Measurements from ENCODE around the gene NOPCHAP1.
"Not testable (repeated sequence)": the region's sequence is repeated elsewhere in the genome, so short reads cannot be mapped to it uniquely, and the experiment has no call there.

NOPCHAP1 gene

GRCh38 chr12:104964856-104965205 is 21.3 kb upstream of the NOPCHAP1 start:
- no peak for DNase-seq (ENCODE audit: low read depth in 2 of 2)

DNA sequence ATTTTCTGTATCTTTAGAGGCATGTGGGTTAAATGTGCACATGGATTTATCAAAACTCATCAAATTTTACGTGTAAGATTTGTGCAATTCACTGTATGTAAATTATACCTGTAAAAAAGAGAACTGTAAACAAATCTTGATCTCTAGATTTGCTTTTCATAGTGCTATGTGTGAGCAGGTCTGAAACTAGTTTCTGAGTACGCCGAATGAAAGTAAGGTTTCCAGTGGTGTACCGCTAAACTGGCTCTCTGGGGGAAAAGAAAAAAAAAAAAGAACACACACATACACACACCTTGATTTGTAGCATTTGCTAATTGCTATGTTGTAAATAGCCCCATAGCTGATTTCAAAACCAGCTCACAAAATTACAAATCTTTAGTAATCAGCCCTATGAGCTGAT is 19.4 kb upstream of the NOPCHAP1 start:
- no peak for DNase-seq (ENCODE audit: low read depth in 2 of 2)

DNA sequence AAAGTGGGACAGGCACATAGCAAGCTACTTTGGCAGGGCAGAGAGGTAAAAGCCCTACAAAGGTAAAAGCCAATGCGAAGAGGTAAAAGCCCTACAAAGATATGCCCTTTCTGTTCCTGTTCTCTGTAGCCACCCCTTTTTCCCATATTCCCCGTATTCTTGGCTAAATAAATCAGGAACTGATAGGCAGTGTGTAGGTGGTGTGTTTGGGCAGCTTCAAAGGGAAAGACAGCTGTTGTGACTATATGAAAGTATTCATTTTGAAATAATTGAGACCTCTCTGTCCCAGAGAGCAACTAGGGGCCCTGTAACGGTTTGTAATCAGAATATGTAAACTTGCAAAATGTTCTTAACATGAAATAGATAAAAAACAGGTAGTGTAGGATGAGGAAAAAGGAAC is 16.8 kb upstream of the NOPCHAP1 start:
- no peak for DNase-seq (ENCODE audit: low read depth in 2 of 2)

- DNase-seq (ENCODE audit: low read depth in 2 of 2), result no peak
These were observed 14.8 kb upstream of the NOPCHAP1 start for GRCh38 chr12:104971306-104971705.

- DNase-seq (ENCODE audit: low read depth in 2 of 2), result no peak
These were observed 12.9 kb upstream of the NOPCHAP1 start for GRCh38 chr12:104973250-104973649.

DNA sequence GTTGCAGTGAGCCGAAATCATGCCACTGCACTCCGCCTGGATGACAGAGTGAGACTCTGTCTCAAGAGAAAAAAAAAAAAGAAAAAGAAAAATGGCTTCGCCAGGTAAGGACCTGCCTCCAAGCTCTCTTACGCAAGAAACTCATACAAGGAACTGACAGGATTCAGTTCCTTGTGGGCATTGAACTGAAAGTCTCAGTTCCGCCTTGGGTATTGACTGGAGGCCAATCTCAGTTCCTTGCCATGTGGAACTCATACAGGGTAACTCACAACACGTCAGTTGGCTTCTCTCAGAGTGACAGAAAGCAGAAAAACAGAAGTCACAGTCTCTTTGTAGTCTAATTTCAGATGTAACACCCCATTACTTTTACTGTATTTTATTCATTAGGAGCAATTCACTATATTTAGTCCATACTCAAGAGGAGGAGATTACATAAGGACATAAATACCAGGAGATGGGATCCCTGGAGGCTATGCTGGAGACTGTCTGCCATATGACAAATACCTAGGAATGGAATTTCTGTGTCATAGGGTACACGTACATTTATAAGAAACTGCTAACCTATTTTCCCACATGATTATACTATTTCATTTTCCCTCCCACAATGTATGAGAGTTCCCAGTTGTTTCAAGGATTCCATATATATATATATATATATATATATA is 11.4 kb upstream of the NOPCHAP1 start:
- DNase-seq (ENCODE audit: low read depth in 2 of 2), result no peak

DNA sequence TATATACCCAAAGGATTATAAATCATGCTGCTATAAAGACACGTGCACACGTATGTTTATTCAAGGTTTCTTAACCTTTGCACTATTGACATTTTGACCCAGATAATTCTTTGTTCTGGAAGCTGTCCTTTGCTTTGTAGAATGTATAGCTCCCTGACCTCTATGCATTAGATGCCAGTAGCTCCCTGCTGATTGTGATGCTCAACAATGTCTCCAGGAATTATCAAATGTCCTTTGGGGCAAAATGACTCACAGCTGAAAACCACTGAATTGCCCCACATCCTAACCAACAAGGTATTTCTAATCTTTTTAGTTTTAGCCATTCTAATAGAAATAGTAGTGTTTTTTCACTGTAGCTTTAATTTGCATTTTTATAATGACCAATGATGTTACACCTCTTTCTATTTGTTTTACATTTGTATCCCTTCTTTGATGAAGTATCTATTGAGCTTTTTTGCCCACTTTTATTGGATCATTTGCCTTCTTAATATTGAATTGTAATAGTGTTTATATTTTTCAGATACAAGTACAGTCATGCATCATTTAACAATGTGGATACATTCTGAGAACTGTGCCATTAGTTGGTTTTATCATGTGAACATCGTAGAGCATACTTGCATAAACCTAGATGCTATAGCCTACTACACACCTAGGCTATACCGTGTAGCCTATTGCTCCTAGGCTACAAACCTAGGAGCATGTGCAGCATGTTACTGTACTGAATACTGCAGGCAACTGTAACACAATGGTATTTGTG is 10.4 kb upstream of the NOPCHAP1 start:
- no peak for DNase-seq (ENCODE audit: low read depth in 2 of 2)

DNA sequence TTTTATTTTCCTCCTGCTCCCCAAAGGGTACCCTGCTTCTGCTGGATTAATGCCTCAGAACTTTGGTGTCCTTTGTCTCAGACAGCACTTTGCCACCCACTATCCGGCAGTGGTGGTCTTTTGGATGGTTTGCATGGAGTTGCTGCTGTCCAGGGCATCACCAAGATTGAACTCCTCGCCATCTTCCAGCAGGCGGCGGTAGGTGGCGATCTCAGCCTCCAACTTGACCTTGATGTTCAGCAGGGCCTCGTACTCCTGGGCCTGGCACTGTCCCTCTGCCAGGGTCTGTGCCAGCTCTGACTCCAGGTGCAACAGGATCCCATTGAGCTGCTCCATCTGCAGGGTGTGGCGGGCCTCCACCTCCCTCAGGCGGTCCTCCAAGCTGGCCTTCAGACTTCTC is 9.4 kb upstream of the NOPCHAP1 start:
- no peak for DNase-seq (ENCODE audit: low read depth in 2 of 2)

DNA sequence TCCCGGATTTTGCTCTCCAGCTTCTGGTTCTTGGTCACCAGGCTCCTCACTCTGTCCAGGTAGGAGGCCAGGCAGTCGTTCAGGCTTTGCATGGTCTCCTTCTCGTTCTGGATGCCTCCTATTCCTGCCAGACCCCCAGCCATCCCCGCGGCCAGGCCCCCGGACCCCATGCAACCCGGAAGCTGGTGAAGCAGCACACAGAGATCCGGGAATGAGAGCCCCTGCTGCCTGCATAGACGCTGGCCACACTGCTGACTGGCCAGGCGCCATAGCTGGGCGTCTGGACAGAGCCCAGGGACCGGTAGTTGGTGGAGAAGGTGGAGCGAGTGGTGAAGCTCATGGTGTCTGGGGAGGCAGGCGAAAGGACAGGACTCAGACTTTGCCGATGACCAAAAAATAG is 8.4 kb upstream of the NOPCHAP1 start:
- not testable (repeated sequence) for DNase-seq (ENCODE audit: low read depth in 2 of 2)

DNA sequence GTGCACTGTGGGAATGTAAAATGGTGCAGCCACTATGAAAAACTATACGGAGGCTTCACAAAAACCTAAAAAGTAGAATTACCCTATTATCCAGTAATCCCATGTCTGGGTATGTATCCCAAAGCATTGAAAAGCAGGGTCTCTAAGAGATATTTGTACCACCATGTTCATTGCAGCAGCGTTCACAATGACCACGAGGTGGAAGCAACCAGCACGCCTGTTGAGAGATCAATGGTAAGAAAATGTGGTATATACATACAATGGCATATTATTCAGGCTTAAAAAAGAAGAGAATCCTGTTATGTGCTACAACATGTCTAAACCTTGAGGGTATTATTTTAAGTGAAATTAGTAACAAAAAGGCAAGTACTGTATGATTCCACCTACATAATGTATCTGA is 910 bp upstream of the NOPCHAP1 start:
- DNase-seq (ENCODE audit: low read depth in 2 of 2), result no peak

DNA sequence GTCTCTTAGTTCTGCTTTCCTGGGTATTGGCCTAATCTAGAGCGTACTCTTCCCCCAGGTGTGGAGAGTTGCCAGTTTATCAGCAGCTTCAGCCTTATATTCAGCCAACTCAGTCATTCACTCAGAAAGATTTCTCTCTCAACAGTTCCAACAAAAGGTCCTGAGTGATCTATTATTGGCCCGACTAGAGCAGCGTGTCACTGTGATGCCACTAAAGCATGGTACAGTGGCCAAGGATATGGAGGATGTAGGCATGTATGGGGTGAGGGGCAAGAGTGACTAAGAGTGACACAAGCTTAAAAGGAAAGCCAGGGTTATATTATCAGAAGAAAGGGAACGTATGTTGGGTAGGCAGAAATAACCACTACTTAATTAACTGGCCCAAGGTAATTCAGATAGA is 4.8 kb downstream of the NOPCHAP1 start:
- DNase-seq (ENCODE audit: low read depth in 2 of 2), result no peak

- DNase-seq (ENCODE audit: low read depth in 2 of 2), result no peak
These were observed 5.5 kb downstream of the NOPCHAP1 start for GRCh38 chr12:104991565-104992128.

DNA sequence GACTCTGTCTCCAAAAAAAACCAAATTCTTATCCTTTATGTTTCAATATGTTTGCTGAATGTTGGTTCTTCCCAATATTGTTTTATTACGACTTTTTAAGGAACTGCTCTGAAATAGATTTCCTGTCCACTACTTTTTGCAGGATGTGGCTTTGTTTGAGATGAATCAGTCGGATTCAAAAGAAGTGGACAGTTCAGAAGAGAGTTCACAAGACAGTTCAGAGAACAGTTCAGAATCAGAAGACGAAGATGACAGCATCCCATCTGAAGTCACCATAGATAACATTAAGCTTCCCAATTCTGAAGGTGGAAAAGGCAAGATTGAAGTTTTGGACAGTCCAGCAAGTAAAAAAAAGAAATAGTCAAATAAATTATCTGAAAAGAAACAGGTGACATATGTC is 8.2 kb downstream of the NOPCHAP1 start:
- DNase-seq (ENCODE audit: low read depth in 2 of 2), result no peak

DNA sequence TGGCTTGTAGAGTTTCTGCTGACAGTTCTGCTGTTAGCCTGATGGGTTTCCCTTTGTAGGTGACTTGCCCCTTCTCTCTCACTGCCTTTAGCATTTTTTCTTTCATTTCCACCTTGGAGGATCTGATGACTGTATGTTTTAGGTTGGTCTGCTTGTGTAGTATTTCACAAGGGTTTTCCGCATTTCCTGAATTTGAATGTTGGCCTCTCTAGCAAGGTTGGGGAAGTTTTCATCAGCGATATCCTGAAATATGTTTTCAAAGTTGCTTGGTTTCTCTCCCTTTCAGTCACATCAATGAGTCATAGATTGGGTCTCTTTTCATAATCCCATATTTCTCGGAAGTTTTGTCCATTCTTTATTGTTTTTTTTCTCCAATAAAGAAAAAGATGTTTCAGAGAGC is 11.4 kb downstream of the NOPCHAP1 start:
- DNase-seq (ENCODE audit: low read depth in 2 of 2), result no peak

GRCh38 chr12:104998423-104999346 is 12.6 kb downstream of the NOPCHAP1 start:
- DNase-seq (ENCODE audit: low read depth in 2 of 2), result no peak

GRCh38 chr12:104999347-104999685 is 13.2 kb downstream of the NOPCHAP1 start:
- DNase-seq (ENCODE audit: low read depth in 2 of 2), result no peak

GRCh38 chr12:105001476-105001875 is 15.4 kb downstream of the NOPCHAP1 start:
- no peak for DNase-seq (ENCODE audit: low read depth in 2 of 2)

DNA sequence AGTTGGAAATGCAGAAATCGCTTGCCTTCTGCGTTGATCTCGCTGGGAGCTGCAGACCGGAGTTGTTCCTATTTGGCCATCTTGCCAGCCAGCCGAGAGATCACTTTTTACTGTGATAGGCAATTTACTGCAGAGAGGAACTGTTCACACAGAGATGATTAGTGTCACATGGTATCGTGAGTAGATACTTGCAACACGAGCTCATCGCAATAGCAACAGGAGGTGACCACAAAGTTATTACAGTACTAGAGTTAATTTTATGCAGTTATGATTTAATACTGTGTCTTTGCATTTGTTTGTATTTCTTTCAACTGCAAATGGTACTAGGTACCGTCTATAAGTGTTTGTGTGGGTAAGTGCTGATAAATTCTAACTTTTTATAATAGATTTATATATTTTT is 27.8 kb downstream of the NOPCHAP1 start:
- DNase-seq (ENCODE audit: low read depth in 2 of 2), result no peak

- DNase-seq (ENCODE audit: low read depth in 2 of 2), result no peak
These were observed 28.5 kb downstream of the NOPCHAP1 start for GRCh38 chr12:105014603-105015002.

- no peak for DNase-seq (ENCODE audit: low read depth in 2 of 2)
These were observed 29.4 kb downstream of the NOPCHAP1 start for GRCh38 chr12:105015543-105015942.

DNA sequence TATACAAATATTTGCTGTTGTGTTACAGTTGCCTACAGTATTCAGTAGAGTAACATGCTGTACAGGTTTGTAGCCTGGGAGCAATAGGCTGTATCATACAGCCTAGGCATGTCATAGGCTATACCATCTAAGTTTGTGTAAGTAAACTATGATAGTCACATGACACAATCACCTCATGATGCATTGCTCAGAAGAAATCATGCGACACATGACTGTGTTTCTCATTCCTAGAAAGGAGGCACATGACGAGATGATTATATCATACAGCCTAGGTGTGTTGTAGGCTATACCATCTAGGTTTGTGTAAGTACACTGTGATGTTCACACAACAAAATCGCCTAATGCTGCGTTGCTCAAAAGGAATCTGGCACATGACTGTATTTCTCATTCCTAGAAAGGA is 31.9 kb downstream of the NOPCHAP1 start:
- no peak for DNase-seq (ENCODE audit: low read depth in 2 of 2)

DNA sequence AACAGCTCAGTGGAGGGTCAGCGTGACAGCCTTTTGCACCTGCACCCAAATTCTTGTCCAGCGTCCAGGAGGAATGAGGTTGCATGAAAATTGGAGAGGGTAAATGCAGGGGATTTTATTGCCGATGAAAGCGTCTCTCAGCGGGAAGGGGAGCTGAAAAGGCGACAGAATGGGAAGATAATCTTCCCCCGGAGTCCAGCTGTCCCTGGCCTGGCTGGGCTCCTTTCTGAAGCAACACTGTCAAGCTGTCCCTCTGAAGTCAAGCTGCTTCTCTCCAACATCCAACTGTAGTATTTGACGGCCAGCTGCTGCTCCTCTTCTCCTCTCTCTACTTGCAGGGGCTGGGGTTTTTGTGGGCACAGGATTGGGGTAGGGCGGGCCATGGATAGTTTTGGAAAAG is 32.7 kb downstream of the NOPCHAP1 start:
- no peak for DNase-seq (ENCODE audit: low read depth in 2 of 2)

Data from activated CD4-positive, alpha-beta T cell treated with anti-CD3 and anti-CD28 coated beads for 24 hours (primary cell).